Common myeloid progenitor, CD34-positive (primary cell): ENCODE data around the gene KCNH2.

ENCODE experiments used
- CTCF ChIA-PET: fragments of 350-600 bp; sonication (Branson Sonifier 250); formaldehyde crosslinking; loops from one replicate; lab custom pipeline; 2021; ENCODE audit warnings: antibody characterized with exemption; lab: Charles Lee
- POLR2A ChIA-PET: fragments of 350-600 bp; sonication (Branson Sonifier 250); formaldehyde crosslinking; loops from one replicate; lab custom pipeline; 2021; ENCODE audit warnings: antibody characterized with exemption; lab: Charles Lee
- DNase-seq, 3 donors: peaks; one replicate each; pipeline versions ENCODE4 v3.0.0 to v3.0.0-alpha.2; 2013
- H3K27ac ChIP-seq, 2 experiments: 1 replicate in 1 of 2; 2 replicates in 1 of 2; pipeline ENCODE4 v1.7.0; 2013; ENCODE audit warnings: inconsistent platforms in 2 of 2, low read length in 2 of 2, mild to moderate bottlenecking in 2 of 2, low read depth in 1 of 2, moderate library complexity in 1 of 2; ENCODE audit not compliant: severe bottlenecking in 2 of 2, insufficient read depth in 1 of 2, poor library complexity in 1 of 2
- H3K27me3 ChIP-seq, 5 experiments: replicated peaks in 2 of 5; 1 replicate in 3 of 5; 2 replicates in 2 of 5; pipeline versions ENCODE4 v1.6.1 to v1.7.0; 2013; ENCODE audit warnings: low read length in 4 of 5, mild to moderate bottlenecking in 2 of 5, moderate library complexity in 2 of 5, inconsistent platforms in 1 of 5; ENCODE audit not compliant: insufficient read depth in 5 of 5, control insufficient read depth in 4 of 5
- H3K36me3 ChIP-seq, 4 experiments: 1 replicate in 2 of 4; 2 replicates in 2 of 4; pipeline versions ENCODE4 v1.6.1 to v1.7.0; 2013; ENCODE audit warnings: low read length in 3 of 4, control low read depth in 1 of 4, mild to moderate bottlenecking in 1 of 4; ENCODE audit not compliant: control insufficient read depth in 4 of 4, insufficient read depth in 4 of 4
- H3K4me1 ChIP-seq, 4 experiments: 1 replicate in 3 of 4; 2 replicates in 1 of 4; pipeline versions ENCODE4 v1.6.1 to v1.7.1; 2013; ENCODE audit warnings: low read length in 3 of 4, mild to moderate bottlenecking in 3 of 4, control low read depth in 1 of 4, inconsistent platforms in 1 of 4, moderate library complexity in 1 of 4; ENCODE audit not compliant: control insufficient read depth in 4 of 4, insufficient read depth in 4 of 4; ENCODE audit errors: control extremely low read depth in 1 of 4
- H3K4me3 ChIP-seq, 7 experiments: 1 replicate in 4 of 7; 2 replicates in 3 of 7; pipeline versions ENCODE4 v1.5.1 to v1.7.0; 2013; ENCODE audit warnings: mild to moderate bottlenecking in 7 of 7, low read length in 6 of 7, moderate library complexity in 6 of 7, inconsistent platforms in 2 of 7, low read depth in 2 of 7, control low read depth in 1 of 7; ENCODE audit not compliant: insufficient read depth in 4 of 7, control insufficient read depth in 1 of 7; ENCODE audit errors: extremely low read depth in 1 of 7
- H3K9me3 ChIP-seq, 5 experiments: 1 replicate in 4 of 5; 2 replicates in 1 of 5; pipeline versions ENCODE4 v1.6.1 to v1.7.1; 2013; ENCODE audit warnings: low read length in 4 of 5, mild to moderate bottlenecking in 2 of 5, inconsistent platforms in 1 of 5, low read depth in 1 of 5, moderate library complexity in 1 of 5; ENCODE audit not compliant: control insufficient read depth in 4 of 5, insufficient read depth in 2 of 5; ENCODE audit errors: control extremely low read depth in 1 of 5
- WGBS: methylation state at CpG from one replicate; pipeline ENCODE4 v1.1.5; 2013; ENCODE audit not compliant: insufficient coverage; 5-methylcytosine and 5-hydroxymethylcytosine counted together

Gene KCNH2

DNA sequence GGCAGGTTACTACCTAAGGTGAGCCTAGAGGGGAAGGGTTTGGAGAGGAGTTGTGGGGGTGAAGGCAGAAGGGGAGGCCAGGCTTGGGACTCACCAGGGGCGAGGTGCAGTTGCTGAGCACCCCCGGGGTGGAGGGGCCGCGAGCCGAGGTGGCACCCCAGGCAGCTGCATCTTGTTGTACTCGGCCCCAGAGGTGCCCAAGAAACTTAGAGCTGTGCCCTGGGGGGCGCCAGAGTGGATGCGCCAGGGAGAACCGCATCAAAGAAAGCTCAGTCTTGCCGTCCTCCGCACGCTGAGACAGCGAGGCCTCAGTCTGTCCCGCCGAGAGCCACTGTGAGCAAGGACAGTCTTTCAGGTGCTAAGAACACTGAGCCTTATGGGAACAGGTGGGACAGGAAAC lies 38.8 kb upstream of the KCNH2 start:
- DNase-seq = no peak
- no peak overlapping the region for H3K27ac ChIP-seq
- ChIA-PET CTCF (interaction anchor here (1.0 to 4.2 kb wide), 13 partner anchors 10 to 94 kb away, joined by 3 to 39 read pairs (median 5); partner anchors contain the start of gene ABCB8), POLR2A (interaction anchor here (0.6 to 1.8 kb wide), 2 partner anchors 11 to 558 kb away, joined by 3 to 4 read pairs; partner anchors contain the start of gene ABCB8)
- WGBS = 93% methylated on average over 15 of the region's 15 CpGs
- H3K4me1 ChIP-seq = peaks cover 0 to 47% (median 34%) of the 10 kb centered on the region in 4 experiments
- H3K36me3 ChIP-seq = no peaks in the 10 kb centered on the region
- H3K27me3 ChIP-seq = peaks cover 5 to 44% (median 15%) of the 10 kb centered on the region in 5 experiments
- H3K4me3 ChIP-seq = no peak overlapping the region
- H3K9me3 ChIP-seq = no peaks in the 10 kb centered on the region

- H3K4me1 ChIP-seq = peaks cover 0 to 47% (median 34%) of the 10 kb centered on the region in 4 experiments
- CTCF ChIA-PET = interaction anchor here (1.3 to 4.2 kb wide), 8 partner anchors 11 to 94 kb away, joined by 4 to 39 read pairs (median 7); partner anchors contain the start of gene ABCB8
Observed at GRCh38 chr7:151016505-151016904, 38.4 kb upstream of the KCNH2 start.

GRCh38 chr7:151015967-151016366 lies 37.8 kb upstream of the KCNH2 start:
- H3K9me3 ChIP-seq = no peaks in the 10 kb centered on the region
- peaks cover 5 to 42% (median 15%) of the 10 kb centered on the region in 5 experiments for H3K27me3 ChIP-seq
- ChIA-PET CTCF (interaction anchor here (1.3 to 4.2 kb wide), 5 partner anchors 10 to 95 kb away, joined by 4 to 19 read pairs (median 4); no protein-coding TSS in a partner anchor), POLR2A (no interaction called here)
- no peak overlapping the region for H3K27ac ChIP-seq
- no peaks in the 10 kb centered on the region for H3K36me3 ChIP-seq
- peaks cover 0 to 47% (median 36%) of the 10 kb centered on the region in 4 experiments for H3K4me1 ChIP-seq
- no peak for DNase-seq
- no peak overlapping the region for H3K4me3 ChIP-seq
- 98% methylated on average over 5 of the region's 5 CpGs for WGBS

More at GRCh38 chr7:151016505-151016904, 38.4 kb upstream of the KCNH2 start:
- WGBS = 93% methylated on average over 5 of the region's 8 CpGs
- DNase-seq = no peak
- Histone ChIP-seq H3K36me3 (no peaks in the 10 kb centered on the region), H3K9me3 (no peaks in the 10 kb centered on the region), H3K27ac (no peak overlapping the region), H3K4me3 (no peak overlapping the region), H3K27me3 (peaks cover 5 to 44% (median 15%) of the 10 kb centered on the region in 5 experiments)
- POLR2A ChIA-PET = no interaction called here

DNA sequence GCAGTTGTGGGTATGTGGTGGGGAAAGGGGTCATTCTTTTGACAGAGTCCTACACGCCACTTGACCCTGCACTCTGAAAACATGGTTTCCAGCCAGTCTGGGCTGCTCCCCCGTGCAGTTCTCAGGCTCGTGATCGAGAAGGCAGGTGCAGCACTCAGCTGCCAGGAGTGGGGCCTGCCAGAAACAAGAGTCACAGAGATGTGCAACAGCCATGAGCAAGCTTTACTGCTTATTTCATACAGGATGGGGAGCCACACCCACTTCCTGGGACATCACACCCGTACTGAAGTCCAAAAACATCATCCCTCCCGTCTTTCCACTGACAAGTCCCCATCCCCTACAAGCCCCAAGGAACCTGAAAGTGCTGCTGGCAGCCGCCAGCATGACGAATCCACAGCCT lies 36.8 kb upstream of the KCNH2 start:
- peaks cover 0 to 42% (median 11%) of the 10 kb centered on the region in 5 experiments for H3K27me3 ChIP-seq
- ChIA-PET POLR2A (no interaction called here), CTCF (interaction anchor here (1.5 to 1.9 kb wide), 3 partner anchors 9 to 97 kb away, joined by 4 to 6 read pairs (median 5); partner anchors contain the start of gene ATG9B)
- no peak overlapping the region for H3K4me3 ChIP-seq
- WGBS = 89% methylated on average over 8 of the region's 8 CpGs
- H3K27ac ChIP-seq = no peak overlapping the region
- no peak for DNase-seq
- H3K4me1 ChIP-seq = peaks cover 0 to 56% (median 46%) of the 10 kb centered on the region in 4 experiments
- no peaks in the 10 kb centered on the region for H3K9me3 ChIP-seq
- no peaks in the 10 kb centered on the region for H3K36me3 ChIP-seq

- peak overlapping the region; percentile 10 to 79 (median 53) for H3K4me3 ChIP-seq
Observed at GRCh38 chr7:151013733-151014497, 35.8 kb upstream of the KCNH2 start.

DNA sequence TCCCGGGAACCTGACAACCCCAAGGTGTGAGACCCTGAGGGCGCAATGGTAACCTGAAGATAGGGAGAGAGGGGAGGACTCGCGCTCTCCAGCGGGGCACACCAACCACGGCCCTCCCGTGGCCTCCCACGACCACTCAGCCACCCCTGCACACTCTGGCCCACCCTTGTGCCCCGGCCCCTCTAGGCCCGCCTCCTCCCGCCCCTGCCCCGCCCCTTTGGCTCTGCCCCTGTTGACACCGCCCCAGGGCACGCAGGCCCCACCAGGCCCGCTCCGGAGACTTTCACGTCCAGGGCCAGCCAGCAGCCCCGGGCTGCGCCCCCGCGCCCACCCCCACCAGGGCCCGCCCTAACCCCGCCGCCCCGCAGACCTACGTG lies 35.2 kb upstream of the KCNH2 start:
- peak overlapping the region in 2 of 7 experiments; percentile 50 to 79 for H3K4me3 ChIP-seq
- CTCF ChIA-PET = interaction anchor here (0.7 to 10.5 kb wide), 11 partner anchors 8 to 99 kb away, joined by 3 to 101 read pairs (median 4); partner anchors contain the start of genes ABCB8, ATG9B and NOS3
- H3K4me1 ChIP-seq = peaks cover 0 to 48% (median 42%) of the 10 kb centered on the region in 4 experiments
- no peaks in the 10 kb centered on the region for H3K9me3 ChIP-seq
- H3K36me3 ChIP-seq = no peaks in the 10 kb centered on the region
- DNase-seq = no peak
- H3K27ac ChIP-seq = no peak overlapping the region
- peaks cover 0 to 33% (median 4%) of the 10 kb centered on the region in 5 experiments for H3K27me3 ChIP-seq
- POLR2A ChIA-PET = interaction anchor here (0.7 kb wide), 1 partner anchor 75 kb away, joined by 3 read pairs; no protein-coding TSS in a partner anchor
- 5% methylated on average over 13 of the region's 26 CpGs for WGBS

More at GRCh38 chr7:151013733-151014497, 35.8 kb upstream of the KCNH2 start:
- 11% methylated on average over 47 of the region's 55 CpGs for WGBS
- H3K4me1 ChIP-seq = peaks cover 0 to 51% (median 44%) of the 10 kb centered on the region in 4 experiments
- ChIA-PET POLR2A (interaction anchor here (0.7 kb wide), 1 partner anchor 74 kb away, joined by 3 read pairs; no protein-coding TSS in a partner anchor), CTCF (interaction anchor here (0.7 to 10.5 kb wide), 10 partner anchors 9 to 98 kb away, joined by 3 to 101 read pairs (median 4); partner anchors contain the start of genes ABCB8, ATG9B and NOS3)
- H3K27ac ChIP-seq = no peak overlapping the region
- H3K36me3 ChIP-seq = no peaks in the 10 kb centered on the region
- H3K27me3 ChIP-seq = peaks cover 0 to 37% (median 4%) of the 10 kb centered on the region in 5 experiments
- peak; percentile 98 to 99 (median 99) for DNase-seq
- no peaks in the 10 kb centered on the region for H3K9me3 ChIP-seq
